K562 (cell line): ENCODE measurements around the gene VPS13D. TPM values are rescaled to one million over a fixed set of nuclear protein-coding genes. Genes with fewer than 3 reads are reported as not detected.
A peak's percentile ranks its signal among the peaks of the same experiment; 100 is the strongest.
"Not testable (repeated sequence)": the region's sequence is repeated elsewhere in the genome, so short reads cannot be mapped to it uniquely, and the experiment has no call there.

Experiments used
- ATAC-seq: fragments of 200-7000 bp; cut with Tn5 transposase; 3 replicates; pipeline ENCODE4 v1.9.1; 2020; ENCODE audit warnings: moderate library complexity
- BruUV-seq: library from RNA; stranded (reverse); fragments of 400-500 nt; replicated peaks from 2 replicates; lab custom pipeline; 2021; lab: Mats Ljungman, UMichigan
- CTCF ChIA-PET: fragments of 300-600 bp; formaldehyde crosslinking; extraction: SDS; loops from one replicate; lab custom pipeline; 2021; ENCODE audit warnings: low intra/inter-chr PET ratio; lab: Yijun Ruan, JAX
- POLR2A ChIA-PET: fragments of 300-600, 350-650 bp; sonication (Branson Sonifier 250); formaldehyde crosslinking; extraction: SDS; loops from one replicate; lab custom pipeline; 2021; ENCODE audit warnings: antibody characterized with exemption, inconsistent platforms; lab: Yijun Ruan, JAX
- DNase-seq, 4 experiments: peaks; one replicate each; pipeline versions ENCODE4 v3.0.0 to v3.0.0-alpha.2; 2011 to 2018; ENCODE audit warnings: low spot score in 3 of 4, mixed read lengths in 3 of 4; ENCODE audit errors: extremely low read depth in 1 of 4
- FAIRE-seq: peaks from 2 replicates; lab custom pipeline; 2011; peaks lifted over from hg19 to GRCh38; lab: Jason Lieb, UNC
- H2AFZ ChIP-seq: 2 replicates; pipeline ENCODE4 v1.6.0; 2011; ENCODE audit warnings: low read depth, low read length, control low read depth, inconsistent platforms
- H3K27ac ChIP-seq: fragments of 200-600 bp; 3 replicates; pipeline ENCODE4 v1.8.0; 2011; ENCODE audit warnings: low read depth, mild to moderate bottlenecking, control low read depth, inconsistent platforms, low read length, moderate library complexity, mixed read lengths; ENCODE audit errors: extremely low read depth
- H3K27me3 ChIP-seq, 2 experiments: fragments of 300-600 bp in 1 of 2; 2 replicates in 1 of 2; 3 replicates in 1 of 2; pipeline versions ENCODE4 v1.6.0 to v1.8.0; 2011; ENCODE audit warnings: inconsistent platforms in 2 of 2, low read length in 2 of 2, mild to moderate bottlenecking in 1 of 2, mixed read lengths in 1 of 2, moderate library complexity in 1 of 2; ENCODE audit not compliant: control insufficient read depth in 2 of 2, insufficient read depth in 2 of 2
- H3K36me3 ChIP-seq: fragments of 300-600 bp; 3 replicates; pipeline ENCODE4 v1.8.0; 2011; ENCODE audit warnings: mild to moderate bottlenecking, low read length, inconsistent platforms; ENCODE audit not compliant: control insufficient read depth, insufficient read depth
- H3K4me1 ChIP-seq, 2 experiments: fragments of 200-600 bp in 1 of 2; replicated peaks in 1 of 2; 2 replicates in 1 of 2; 3 replicates in 1 of 2; pipeline versions ENCODE4 v1.5.1 to v1.8.0; 2011; ENCODE audit warnings: inconsistent platforms in 2 of 2, low read length in 2 of 2, mild to moderate bottlenecking in 1 of 2, mixed read lengths in 1 of 2, moderate library complexity in 1 of 2; ENCODE audit not compliant: control insufficient read depth in 2 of 2, insufficient read depth in 2 of 2
- H3K4me2 ChIP-seq: 2 replicates; pipeline ENCODE4 v1.6.1; 2011; ENCODE audit warnings: low read length, control low read depth, inconsistent platforms, mixed read lengths; ENCODE audit not compliant: insufficient read depth
- H3K4me3 ChIP-seq: fragments of 200-600 bp; sonication (generic), shearing (Covaris generic); 2 replicates; pipeline ENCODE4 v1.5.1; 2016; ENCODE audit warnings: control low read depth, inconsistent platforms
- H3K79me2 ChIP-seq: fragments of 200-600 bp; 3 replicates; pipeline ENCODE4 v1.8.0; 2011; ENCODE audit warnings: low read length, inconsistent platforms; ENCODE audit not compliant: control insufficient read depth, insufficient read depth
- H3K9ac ChIP-seq, 2 experiments: 2 replicates each; pipeline versions ENCODE4 v1.6.0 to v1.6.1; 2011; ENCODE audit warnings: low read depth in 2 of 2, low read length in 2 of 2, control low read depth in 1 of 2, inconsistent platforms in 1 of 2, mild to moderate bottlenecking in 1 of 2, mixed read lengths in 1 of 2; ENCODE audit not compliant: insufficient read depth in 1 of 2
- H3K9me1 ChIP-seq: one replicate; pipeline ENCODE4 v1.6.0; 2011; ENCODE audit warnings: inconsistent platforms, mild to moderate bottlenecking, low read length, moderate library complexity; ENCODE audit not compliant: control insufficient read depth, insufficient read depth
- H3K9me3 ChIP-seq: replicated peaks from 2 replicates; pipeline ENCODE4 v1.5.1; 2011; ENCODE audit warnings: low read depth, low read length, inconsistent platforms; ENCODE audit not compliant: control insufficient read depth, insufficient read depth
- H4K20me1 ChIP-seq: replicated peaks from 2 replicates; pipeline ENCODE4 v1.6.1; 2011; ENCODE audit warnings: low read length, inconsistent platforms, mixed read lengths; ENCODE audit not compliant: control insufficient read depth, insufficient read depth
- ATF4 ChIP-seq: fragments of 450-650 bp; formaldehyde crosslinking; IDR thresholded peaks from 2 replicates; pipeline ENCODE4 v1.4.0; 2022; ENCODE audit warnings: mild to moderate bottlenecking, moderate library complexity
- RAD21 ChIP-seq, 2 experiments: fragments of 250-450 bp in 1 of 2; fragments of 450-650 bp in 1 of 2; sonication (Bioruptor Pico) in 1 of 2; formaldehyde crosslinking in 1 of 2; IDR thresholded peaks in 1 of 2; conservative IDR thresholded peaks in 1 of 2; 2 replicates each; pipeline versions ENCODE4 v1.4.0 to v1.8.0; 2020 to 2022; ENCODE audit warnings: mild to moderate bottlenecking in 2 of 2, moderate library complexity in 1 of 2
- WGBS: fragments of 100-300 bp; shearing (Covaris generic); methylation state at CpG from one replicate; pipeline ENCODE4 v1.1.6; 2016; ENCODE audit warnings: low coverage, mixed read lengths; ENCODE audit not compliant: insufficient coverage; ENCODE audit errors: missing lambda C conversion rate; 5-methylcytosine and 5-hydroxymethylcytosine counted together
- in situ Hi-C: fragments of 300-500 bp; cut with MboI; formaldehyde crosslinking; loops from 4 replicates; pipeline ENCODE4 v1.15.0; 2018; ENCODE audit warnings: inconsistent platforms, mixed read lengths
- intact Hi-C: fragments of 100-400 bp; cut with micrococcal nuclease; formaldehyde crosslinking; loops from 2 replicates; pipeline ENCODE4 v1.14.2; 2022
- polyA plus RNA-seq, 8 experiments: library from polyadenylated mRNA; depleted of rRNA in 4 of 8; stranded (reverse) in 5 of 8; unstranded in 3 of 8; fragments of >200 nt; fragmentation: Nextera tagmentation in 2 of 8; fragmentation: Illumina TruSeq in 1 of 8; extraction: Ambion mirVana in 2 of 8; extraction: Trizol in 1 of 8; gene quantifications; 2 replicates each; pipeline versions ENCODE4 v1.2.1 to v1.2.3, GENCODE V29; 2011 to 2014; ENCODE audit warnings: inconsistent platforms in 1 of 8, missing spikeins in 1 of 8
- total RNA-seq, 7 experiments: library from RNA; depleted of rRNA in 6 of 7; stranded (reverse); fragments of >200 nt in 6 of 7; fragmentation: Illumina TruSeq in 2 of 7; extraction: Trizol in 2 of 7; gene quantifications; 2 replicates each; pipeline versions ENCODE4 v1.2.1 to v1.2.3, GENCODE V29; 2011 to 2021; ENCODE audit warnings: low replicate concordance in 1 of 7

VPS13D gene
- total and polyA plus RNA-seq, 9 of the 15 experiments (the other 6 are each of a cell fraction or from before 2014, with no cell fraction given) = 6.1 to 51.5 (median 38.5) TPM

- no peak for TF ChIP-seq RAD21 (CRISPR knock-in tag; conservative IDR thresholded peaks at IDR 0.05 in 1 of 2, IDR thresholded peaks at IDR 0.05 in 1 of 2)
Measured at GRCh38 chr1:12469990-12470389, 240.2 kb downstream of the VPS13D start (continued).

GRCh38 chr1:12470916-12471315 lies 241.1 kb downstream of the VPS13D start:
- ATAC-seq, H3K27me3 ChIP-seq, POLR2A ChIA-PET, H4K20me1 ChIP-seq, H2AFZ ChIP-seq, H3K27ac ChIP-seq, DNase-seq, FAIRE-seq, intact Hi-C loops, H3K4me2 ChIP-seq, H3K4me3 ChIP-seq, H3K9ac ChIP-seq, H3K9me1 ChIP-seq, H3K79me2 ChIP-seq, BruUV-seq, H3K9me3 ChIP-seq, CTCF ChIA-PET, in situ Hi-C loops: not testable (repeated sequence)
- H3K36me3 ChIP-seq = peaks cover 28% of the 10 kb centered on the region
- 0 out of 2 replicates have a peak, but pooled peaks have one; percentile 40 for TF ChIP-seq ATF4
- H3K4me1 ChIP-seq = peaks cover 38 to 81% of the 10 kb centered on the region in 2 experiments
- WGBS = 97% methylated on average over 3 of the region's 3 CpGs
